Transverse colon (tissue), 4 donors: ENCODE measurements around the gene KRTAP5-5.

ENCODE experiments used
- EP300 ChIP-seq: sonication (generic); formaldehyde crosslinking; IDR thresholded peaks from one replicate; pipeline ENCODE4 v1.6.1; 2017; ENCODE audit warnings: antibody characterized with exemption, low read depth
- POLR2A ChIP-seq: fragments of 450-650 bp; IDR thresholded peaks from one replicate; pipeline ENCODE4 v1.6.1; 2016; ENCODE audit warnings: antibody characterized with exemption, mild to moderate bottlenecking, moderate library complexity
- POLR2AphosphoS5 ChIP-seq, 3 donors: sonication (generic); formaldehyde crosslinking; IDR thresholded peaks; one replicate each; pipeline ENCODE4 v1.6.1; 2016; ENCODE audit warnings: antibody characterized with exemption in 3 of 3
- TF ChIP-seq, protein P1 (sequence below), 5 experiments: fragments of 200-600 bp in 3 of 5; fragments of 450-650 bp in 2 of 5; sonication (generic) in 3 of 5; IDR thresholded peaks; 1 replicate in 2 of 5; 2 replicates in 3 of 5; pipeline ENCODE4 v1.5.1; 2016 to 2017; ENCODE audit warnings: antibody characterized with exemption in 5 of 5, inconsistent platforms in 3 of 5, mild to moderate bottlenecking in 2 of 5, moderate library complexity in 1 of 5

DNA sequence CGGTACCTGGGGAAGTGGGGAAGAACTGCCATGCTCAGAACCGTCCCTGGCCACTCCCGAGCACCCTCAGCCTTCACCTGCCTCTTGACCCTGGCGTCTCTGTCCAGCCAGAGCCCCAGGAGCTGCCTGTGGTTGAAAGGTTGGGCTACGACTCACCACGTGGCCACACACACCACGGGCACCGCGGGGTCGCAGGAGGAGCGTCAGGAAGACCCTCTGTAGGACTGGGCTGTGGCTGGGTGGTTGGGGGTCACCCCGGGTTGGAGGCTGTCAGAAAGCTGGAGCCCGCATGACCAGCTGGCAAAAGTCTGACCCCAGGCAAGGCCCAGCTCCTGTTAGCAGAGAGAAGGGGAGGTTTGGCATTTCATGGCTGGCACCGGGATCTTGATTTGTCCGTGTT lies 11.5 kb downstream of the KRTAP5-5 start:
- TF ChIP-seq EP300 (no peak), POLR2AphosphoS5 (IDR thresholded peaks at IDR 0.05) (no peak), POLR2A (no peak)
- TF ChIP-seq, protein P1, sequence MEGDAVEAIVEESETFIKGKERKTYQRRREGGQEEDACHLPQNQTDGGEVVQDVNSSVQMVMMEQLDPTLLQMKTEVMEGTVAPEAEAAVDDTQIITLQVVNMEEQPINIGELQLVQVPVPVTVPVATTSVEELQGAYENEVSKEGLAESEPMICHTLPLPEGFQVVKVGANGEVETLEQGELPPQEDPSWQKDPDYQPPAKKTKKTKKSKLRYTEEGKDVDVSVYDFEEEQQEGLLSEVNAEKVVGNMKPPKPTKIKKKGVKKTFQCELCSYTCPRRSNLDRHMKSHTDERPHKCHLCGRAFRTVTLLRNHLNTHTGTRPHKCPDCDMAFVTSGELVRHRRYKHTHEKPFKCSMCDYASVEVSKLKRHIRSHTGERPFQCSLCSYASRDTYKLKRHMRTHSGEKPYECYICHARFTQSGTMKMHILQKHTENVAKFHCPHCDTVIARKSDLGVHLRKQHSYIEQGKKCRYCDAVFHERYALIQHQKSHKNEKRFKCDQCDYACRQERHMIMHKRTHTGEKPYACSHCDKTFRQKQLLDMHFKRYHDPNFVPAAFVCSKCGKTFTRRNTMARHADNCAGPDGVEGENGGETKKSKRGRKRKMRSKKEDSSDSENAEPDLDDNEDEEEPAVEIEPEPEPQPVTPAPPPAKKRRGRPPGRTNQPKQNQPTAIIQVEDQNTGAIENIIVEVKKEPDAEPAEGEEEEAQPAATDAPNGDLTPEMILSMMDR (IDR thresholded peaks at IDR 0.05) = no peak
